ENCODE results near the gene HIVEP3. TPM values are rescaled to one million over a fixed set of nuclear protein-coding genes. Genes with fewer than 3 reads are reported as not detected.

The HIVEP3 gene
- total and polyA plus RNA-seq, 3 donors from 2014 or later, result 4.8 to 7.3 (median 7.2) TPM

- no peak for TF ChIP-seq POLR2A (IDR thresholded peaks at IDR 0.05)
- TF ChIP-seq, protein P1, sequence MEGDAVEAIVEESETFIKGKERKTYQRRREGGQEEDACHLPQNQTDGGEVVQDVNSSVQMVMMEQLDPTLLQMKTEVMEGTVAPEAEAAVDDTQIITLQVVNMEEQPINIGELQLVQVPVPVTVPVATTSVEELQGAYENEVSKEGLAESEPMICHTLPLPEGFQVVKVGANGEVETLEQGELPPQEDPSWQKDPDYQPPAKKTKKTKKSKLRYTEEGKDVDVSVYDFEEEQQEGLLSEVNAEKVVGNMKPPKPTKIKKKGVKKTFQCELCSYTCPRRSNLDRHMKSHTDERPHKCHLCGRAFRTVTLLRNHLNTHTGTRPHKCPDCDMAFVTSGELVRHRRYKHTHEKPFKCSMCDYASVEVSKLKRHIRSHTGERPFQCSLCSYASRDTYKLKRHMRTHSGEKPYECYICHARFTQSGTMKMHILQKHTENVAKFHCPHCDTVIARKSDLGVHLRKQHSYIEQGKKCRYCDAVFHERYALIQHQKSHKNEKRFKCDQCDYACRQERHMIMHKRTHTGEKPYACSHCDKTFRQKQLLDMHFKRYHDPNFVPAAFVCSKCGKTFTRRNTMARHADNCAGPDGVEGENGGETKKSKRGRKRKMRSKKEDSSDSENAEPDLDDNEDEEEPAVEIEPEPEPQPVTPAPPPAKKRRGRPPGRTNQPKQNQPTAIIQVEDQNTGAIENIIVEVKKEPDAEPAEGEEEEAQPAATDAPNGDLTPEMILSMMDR (IDR thresholded peaks at IDR 0.05), result no peak
- DNase-seq, result no peak
- Histone ChIP-seq H3K27me3 (no peaks in the 10 kb centered on the region), H3K4me3 (no peak overlapping the region), H3K27ac (no peak overlapping the region), H3K4me1 (peaks cover 30% of the 10 kb centered on the region), H3K9me3 (no peaks in the 10 kb centered on the region), H3K36me3 (ENCODE audit: low read depth, missing control alignments) (no peaks in the 10 kb centered on the region)
- intact Hi-C loops (cut with DNase I; ENCODE audit: low total_unique reads), result no loop called here
These were observed 39.1 kb downstream of the HIVEP3 start for GRCh38 chr1:41879617-41880016.

DNA sequence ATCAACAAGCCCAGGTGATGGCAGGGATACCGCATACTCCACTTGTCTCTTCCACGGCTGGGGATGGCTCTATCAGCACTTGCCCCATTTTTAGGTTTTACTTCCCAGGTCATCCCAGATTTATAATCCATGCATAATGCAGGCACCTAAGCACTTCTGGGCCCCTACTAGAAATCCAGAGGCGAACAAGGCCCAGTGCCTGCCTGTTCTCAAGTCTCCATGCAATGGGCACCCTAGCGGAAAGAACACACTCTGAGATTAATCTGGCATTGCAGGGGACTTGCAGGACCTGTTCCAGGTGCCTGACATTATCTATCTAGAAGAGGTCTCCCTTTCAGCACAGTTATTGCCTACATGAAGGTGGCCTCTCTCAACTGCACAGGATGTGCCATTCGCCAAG, 39.8 kb downstream of the HIVEP3 start:
- DNase-seq, result no peak
- H3K4me1 ChIP-seq, result peaks cover 32% of the 10 kb centered on the region
- no peak overlapping the region for H3K4me3 ChIP-seq
- WGBS, 2 donors, result 98% methylated on average over 4 to 5 of the region's 5 CpGs
- TF ChIP-seq, protein P1 (IDR thresholded peaks at IDR 0.05), result no peak
- TF ChIP-seq POLR2A (IDR thresholded peaks at IDR 0.05), result no peak
- H3K27me3 ChIP-seq, result no peaks in the 10 kb centered on the region
- H3K27ac ChIP-seq, result no peak overlapping the region
- no peaks in the 10 kb centered on the region for H3K36me3 ChIP-seq (ENCODE audit: low read depth, missing control alignments)
- H3K9me3 ChIP-seq, result no peaks in the 10 kb centered on the region
- intact Hi-C loops (cut with DNase I; ENCODE audit: low total_unique reads), result no loop called here

DNA sequence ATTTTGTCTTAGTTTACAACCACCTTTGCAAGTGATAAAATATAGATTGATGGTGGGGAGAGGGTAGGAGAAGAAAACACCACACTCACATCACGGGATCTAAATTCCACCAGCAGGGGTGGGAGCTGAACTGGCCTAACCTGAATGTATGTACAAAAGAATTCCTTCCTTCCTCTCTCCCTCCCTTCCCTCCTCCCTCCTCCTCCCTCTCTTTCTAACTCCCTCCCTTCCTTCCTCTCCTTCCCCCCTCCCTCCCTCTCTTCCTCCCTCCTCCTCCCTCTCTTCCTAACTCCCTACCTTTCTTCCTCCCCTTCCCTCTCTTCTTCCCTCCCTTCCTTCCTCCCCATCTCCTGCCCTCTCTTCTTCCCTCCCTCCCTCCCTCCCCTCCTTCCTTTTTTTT, 40.2 kb downstream of the HIVEP3 start:
- H3K27ac ChIP-seq, result no peak overlapping the region
- WGBS, 2 donors, result 87 to 97% methylated on average over 1 of the region's 1 CpG
- DNase-seq, result no peak
- no peaks in the 10 kb centered on the region for H3K36me3 ChIP-seq (ENCODE audit: low read depth, missing control alignments)
- H3K4me3 ChIP-seq, result no peak overlapping the region
- TF ChIP-seq, protein P1 (IDR thresholded peaks at IDR 0.05), result no peak
- no peak for TF ChIP-seq POLR2A (IDR thresholded peaks at IDR 0.05)
- no peaks in the 10 kb centered on the region for H3K27me3 ChIP-seq
- peaks cover 32% of the 10 kb centered on the region for H3K4me1 ChIP-seq
- intact Hi-C loops (cut with DNase I; ENCODE audit: low total_unique reads), result no loop called here
- H3K9me3 ChIP-seq, result no peaks in the 10 kb centered on the region

DNA sequence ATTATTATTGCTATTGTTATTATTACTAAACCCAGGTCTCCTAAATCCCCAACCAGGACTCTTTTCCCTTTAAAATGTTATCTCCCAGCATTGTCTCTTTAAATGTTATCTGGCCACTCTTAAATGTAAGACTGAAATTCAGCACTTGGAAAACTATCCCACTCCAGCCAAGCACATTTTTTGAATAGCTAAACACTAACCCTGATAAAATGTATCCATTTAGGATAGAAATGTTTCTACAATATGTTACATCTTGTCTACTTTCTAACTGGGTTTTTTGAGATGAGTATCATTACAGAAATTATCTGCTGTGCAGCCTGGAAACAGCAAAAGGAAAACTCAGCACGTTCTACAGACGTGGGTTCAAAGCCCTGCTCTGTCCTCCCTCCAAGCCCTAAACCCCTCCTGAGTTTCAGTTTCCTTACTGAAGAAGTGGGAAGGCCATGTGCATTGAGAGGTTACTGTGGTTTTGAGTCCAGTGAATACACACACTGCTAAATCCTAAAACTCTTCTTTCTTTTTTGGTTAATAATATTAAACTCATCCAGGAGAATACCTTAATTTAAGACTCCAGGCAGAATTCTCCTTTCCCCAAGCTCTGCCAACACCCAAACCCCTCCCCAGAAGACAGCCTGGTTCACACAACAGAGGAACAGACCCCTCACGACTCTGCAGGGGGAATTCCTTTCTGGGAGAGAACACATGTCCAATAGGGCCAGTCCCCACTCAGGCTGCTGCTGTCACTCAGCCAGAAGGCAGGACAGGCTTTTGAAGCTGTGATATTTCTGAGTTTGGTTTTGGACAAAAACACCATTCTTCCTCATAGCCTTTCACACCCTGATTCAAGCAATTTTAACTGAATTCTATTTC, 41.9 kb downstream of the HIVEP3 start:
- no peaks in the 10 kb centered on the region for H3K36me3 ChIP-seq (ENCODE audit: low read depth, missing control alignments)
- intact Hi-C loops (cut with DNase I; ENCODE audit: low total_unique reads), result no loop called here
- H3K4me3 ChIP-seq, result no peak overlapping the region
- peaks cover 27% of the 10 kb centered on the region for H3K4me1 ChIP-seq
- H3K27me3 ChIP-seq, result no peaks in the 10 kb centered on the region
- TF ChIP-seq POLR2A (IDR thresholded peaks at IDR 0.05), result no peak
- TF ChIP-seq, protein P1 (IDR thresholded peaks at IDR 0.05), result no peak
- peak overlapping the region in 1 of 2 donors; percentile 46 for H3K27ac ChIP-seq
- no peaks in the 10 kb centered on the region for H3K9me3 ChIP-seq
- DNase-seq, result peak; percentile 38
- WGBS, 2 donors, result 17 to 19% methylated on average over 3 of the region's 3 CpGs

- no peaks in the 10 kb centered on the region for H3K9me3 ChIP-seq
- H3K27ac ChIP-seq, result no peak overlapping the region
- H3K4me3 ChIP-seq, result no peak overlapping the region
- no peaks in the 10 kb centered on the region for H3K36me3 ChIP-seq (ENCODE audit: low read depth, missing control alignments)
- intact Hi-C loops (cut with DNase I; ENCODE audit: low total_unique reads), result no loop called here
- DNase-seq, result no peak
- no peaks in the 10 kb centered on the region for H3K27me3 ChIP-seq
- WGBS, 2 donors, result 34 to 55% methylated on average over 3 of the region's 3 CpGs
- TF ChIP-seq, protein P1 (IDR thresholded peaks at IDR 0.05), result no peak
- H3K4me1 ChIP-seq, result peaks cover 27% of the 10 kb centered on the region
These were observed 43.2 kb downstream of the HIVEP3 start for GRCh38 chr1:41875487-41875886.
